WTC11 (cell line): ENCODE results near the gene CHML. TPM values are rescaled to one million over a fixed set of nuclear protein-coding genes. Genes with fewer than 3 reads are reported as not detected.

Experiments used
- ATAC-seq: fragments of 200-7000 bp; cut with Tn5 transposase; 2 replicates; pipeline ENCODE4 v1.10.0; 2021; ENCODE audit warnings: mild to moderate bottlenecking, moderate library complexity
- CTCF ChIA-PET: fragments of 300-600 bp; sonication (Branson Sonifier 250); formaldehyde crosslinking; loops from one replicate; lab custom pipeline; 2021; ENCODE audit warnings: antibody characterized with exemption; lab: Charles Lee
- POLR2A ChIA-PET: fragments of 350-600 bp; sonication (Branson Sonifier 250); formaldehyde crosslinking; loops from one replicate; lab custom pipeline; 2021; ENCODE audit warnings: antibody characterized with exemption; lab: Charles Lee
- DNase-seq: peaks from one replicate; pipeline ENCODE4 v3.0.0; 2021; ENCODE audit warnings: low spot score
- H3K27ac Mint-ChIP-seq: 2 replicates; pipeline ENCODE4 v1.8.0; 2021; ENCODE audit warnings: mixed read lengths
- H3K27me3 Mint-ChIP-seq: 2 replicates; pipeline ENCODE4 v1.8.0; 2021; ENCODE audit warnings: low read depth, mild to moderate bottlenecking, moderate library complexity, mixed read lengths
- H3K36me3 Mint-ChIP-seq: 2 replicates; pipeline ENCODE4 v1.8.0; 2021; ENCODE audit warnings: mixed read lengths
- H3K4me1 Mint-ChIP-seq: 2 replicates; pipeline ENCODE4 v1.8.0; 2022; ENCODE audit warnings: mixed read lengths
- H3K4me3 Mint-ChIP-seq: 2 replicates; pipeline ENCODE4 v1.8.0; 2021; ENCODE audit warnings: mild to moderate bottlenecking, moderate library complexity, mixed read lengths
- H3K9me3 Mint-ChIP-seq: 2 replicates; pipeline ENCODE4 v1.8.0; 2021; ENCODE audit warnings: mixed read lengths
- ATF6 ChIP-seq: sonication (generic); formaldehyde crosslinking; IDR thresholded peaks from 2 replicates; pipeline ENCODE4 v1.8.1; 2023; ENCODE audit warnings: mild to moderate bottlenecking, missing genetic modification reagents
- CBFB ChIP-seq: sonication (generic); formaldehyde crosslinking; IDR thresholded peaks from 2 replicates; pipeline ENCODE4 v1.8.1; 2022; ENCODE audit warnings: mild to moderate bottlenecking, low read depth, missing genetic modification reagents
- E2F4 ChIP-seq: sonication (generic); formaldehyde crosslinking; IDR thresholded peaks from 2 replicates; pipeline ENCODE4 v1.8.1; 2022; ENCODE audit warnings: low read depth, mild to moderate bottlenecking, moderate library complexity, missing genetic modification reagents, borderline replicate concordance
- ESRRA ChIP-seq: sonication (generic); formaldehyde crosslinking; IDR thresholded peaks from 2 replicates; pipeline ENCODE4 v1.8.1; 2022; ENCODE audit warnings: mild to moderate bottlenecking, missing genetic modification reagents, borderline replicate concordance
- FOXK1 ChIP-seq: sonication (generic); formaldehyde crosslinking; IDR thresholded peaks from 2 replicates; pipeline ENCODE4 v1.8.0; 2022; ENCODE audit warnings: mild to moderate bottlenecking, moderate library complexity, missing genetic modification reagents
- HMGA2 ChIP-seq: fragments of 250-450 bp; sonication (Bioruptor Pico); IDR thresholded peaks from 2 replicates; pipeline ENCODE4 v1.4.0; 2021; ENCODE audit warnings: mild to moderate bottlenecking, moderate library complexity
- IRF2 ChIP-seq: sonication (generic); formaldehyde crosslinking; IDR thresholded peaks from 2 replicates; pipeline ENCODE4 v1.8.0; 2022; ENCODE audit warnings: low read depth, missing genetic modification reagents, borderline replicate concordance
- KAT7 ChIP-seq: sonication (generic); formaldehyde crosslinking; IDR thresholded peaks from 2 replicates; pipeline ENCODE4 v1.8.1; 2023; ENCODE audit warnings: missing genetic modification reagents, mild to moderate bottlenecking, borderline replicate concordance
- NR3C1 ChIP-seq: sonication (generic); formaldehyde crosslinking; conservative IDR thresholded peaks from 2 replicates; pipeline ENCODE4 v1.8.1; 2023; ENCODE audit warnings: low read depth, mild to moderate bottlenecking, missing genetic modification reagents
- PRRX2 ChIP-seq: fragments of 250-450 bp; sonication (Bioruptor Pico); IDR thresholded peaks from 2 replicates; pipeline ENCODE4 v1.8.0; 2021; ENCODE audit warnings: mild to moderate bottlenecking
- RELA ChIP-seq: sonication (generic); formaldehyde crosslinking; IDR thresholded peaks from 2 replicates; pipeline ENCODE4 v1.8.1; 2022; ENCODE audit warnings: missing genetic modification reagents, mild to moderate bottlenecking, borderline replicate concordance
- TCF7 ChIP-seq: sonication (generic); formaldehyde crosslinking; IDR thresholded peaks from 2 replicates; pipeline ENCODE4 v1.8.0; 2022; ENCODE audit warnings: mild to moderate bottlenecking, low read depth, missing genetic modification reagents, moderate library complexity
- ZNF396 ChIP-seq: fragments of 250-450 bp; sonication (Bioruptor Pico); IDR thresholded peaks from 2 replicates; pipeline ENCODE4 v1.8.0; 2021; ENCODE audit warnings: mild to moderate bottlenecking, moderate library complexity, borderline replicate concordance
- ZNF532 ChIP-seq: fragments of 250-450 bp; sonication (Bioruptor Pico); IDR thresholded peaks from 2 replicates; pipeline ENCODE4 v1.9.0; 2021; ENCODE audit warnings: mild to moderate bottlenecking, borderline replicate concordance
- total RNA-seq: library from RNA; stranded (reverse); gene quantifications from 3 replicates; pipeline ENCODE4 v1.2.3, GENCODE V29; 2021
- TF ChIP-seq, protein P1 (sequence below): sonication (generic); formaldehyde crosslinking; IDR thresholded peaks from 2 replicates; pipeline ENCODE4 v1.8.0; 2022; ENCODE audit warnings: mild to moderate bottlenecking, missing genetic modification reagents
- TF ChIP-seq, protein P2 (sequence below): sonication (generic); formaldehyde crosslinking; IDR thresholded peaks from 2 replicates; pipeline ENCODE4 v1.8.1; 2022; ENCODE audit warnings: missing genetic modification reagents, borderline replicate concordance
- TF ChIP-seq, protein P3 (sequence below): sonication (generic); formaldehyde crosslinking; IDR thresholded peaks from 2 replicates; pipeline ENCODE4 v1.8.0; 2023; ENCODE audit warnings: missing genetic modification reagents
- TF ChIP-seq, protein P4 (sequence below): sonication (generic); formaldehyde crosslinking; IDR thresholded peaks from 2 replicates; pipeline ENCODE4 v1.8.1; 2022; ENCODE audit warnings: low read depth, missing genetic modification reagents, borderline replicate concordance

CHML gene
- total RNA-seq, 1 experiment from 2014 or later: 53.5 TPM

DNA sequence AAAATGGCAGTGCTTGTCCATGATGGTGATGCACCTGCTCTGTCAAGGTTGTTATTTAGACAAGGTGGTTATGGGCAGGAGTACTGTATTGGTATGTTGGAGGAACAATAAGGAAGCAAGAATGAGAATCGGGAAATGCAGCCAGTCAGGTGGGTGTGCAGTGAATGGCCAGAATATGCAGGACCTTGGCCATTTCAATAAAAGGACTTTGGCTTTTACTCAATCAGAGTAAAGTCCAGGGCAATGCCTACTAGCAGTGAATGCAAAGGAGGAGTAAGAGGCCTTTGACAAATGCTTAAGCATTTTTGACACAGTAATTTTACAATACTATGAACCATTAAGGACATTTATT is 2.4 kb upstream of the CHML start:
- TF ChIP-seq, protein P1, sequence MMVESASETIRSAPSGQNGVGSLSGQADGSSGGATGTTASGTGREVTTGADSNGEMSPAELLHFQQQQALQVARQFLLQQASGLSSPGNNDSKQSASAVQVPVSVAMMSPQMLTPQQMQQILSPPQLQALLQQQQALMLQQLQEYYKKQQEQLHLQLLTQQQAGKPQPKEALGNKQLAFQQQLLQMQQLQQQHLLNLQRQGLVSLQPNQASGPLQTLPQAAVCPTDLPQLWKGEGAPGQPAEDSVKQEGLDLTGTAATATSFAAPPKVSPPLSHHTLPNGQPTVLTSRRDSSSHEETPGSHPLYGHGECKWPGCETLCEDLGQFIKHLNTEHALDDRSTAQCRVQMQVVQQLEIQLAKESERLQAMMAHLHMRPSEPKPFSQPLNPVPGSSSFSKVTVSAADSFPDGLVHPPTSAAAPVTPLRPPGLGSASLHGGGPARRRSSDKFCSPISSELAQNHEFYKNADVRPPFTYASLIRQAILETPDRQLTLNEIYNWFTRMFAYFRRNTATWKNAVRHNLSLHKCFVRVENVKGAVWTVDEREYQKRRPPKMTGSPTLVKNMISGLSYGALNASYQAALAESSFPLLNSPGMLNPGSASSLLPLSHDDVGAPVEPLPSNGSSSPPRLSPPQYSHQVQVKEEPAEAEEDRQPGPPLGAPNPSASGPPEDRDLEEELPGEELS (CRISPR knock-in tag): no peak
- TF ChIP-seq, protein P2, sequence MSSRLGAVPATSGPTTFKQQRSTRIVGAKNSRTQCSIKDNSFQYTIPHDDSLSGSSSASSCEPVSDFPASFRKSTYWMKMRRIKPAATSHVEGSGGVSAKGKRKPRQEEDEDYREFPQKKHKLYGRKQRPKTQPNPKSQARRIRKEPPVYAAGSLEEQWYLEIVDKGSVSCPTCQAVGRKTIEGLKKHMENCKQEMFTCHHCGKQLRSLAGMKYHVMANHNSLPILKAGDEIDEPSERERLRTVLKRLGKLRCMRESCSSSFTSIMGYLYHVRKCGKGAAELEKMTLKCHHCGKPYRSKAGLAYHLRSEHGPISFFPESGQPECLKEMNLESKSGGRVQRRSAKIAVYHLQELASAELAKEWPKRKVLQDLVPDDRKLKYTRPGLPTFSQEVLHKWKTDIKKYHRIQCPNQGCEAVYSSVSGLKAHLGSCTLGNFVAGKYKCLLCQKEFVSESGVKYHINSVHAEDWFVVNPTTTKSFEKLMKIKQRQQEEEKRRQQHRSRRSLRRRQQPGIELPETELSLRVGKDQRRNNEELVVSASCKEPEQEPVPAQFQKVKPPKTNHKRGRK (CRISPR knock-in tag): no peak
- TF ChIP-seq, protein P3, sequence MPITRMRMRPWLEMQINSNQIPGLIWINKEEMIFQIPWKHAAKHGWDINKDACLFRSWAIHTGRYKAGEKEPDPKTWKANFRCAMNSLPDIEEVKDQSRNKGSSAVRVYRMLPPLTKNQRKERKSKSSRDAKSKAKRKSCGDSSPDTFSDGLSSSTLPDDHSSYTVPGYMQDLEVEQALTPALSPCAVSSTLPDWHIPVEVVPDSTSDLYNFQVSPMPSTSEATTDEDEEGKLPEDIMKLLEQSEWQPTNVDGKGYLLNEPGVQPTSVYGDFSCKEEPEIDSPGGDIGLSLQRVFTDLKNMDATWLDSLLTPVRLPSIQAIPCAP (CRISPR knock-in tag): no peak
- TF ChIP-seq HMGA2 (CRISPR knock-in tag) (no peak), NR3C1 (CRISPR knock-in tag) (no peak), ZNF396 (CRISPR knock-in tag) (no peak), RELA (CRISPR knock-in tag) (no peak), KAT7 (CRISPR knock-in tag) (no peak), ZNF532 (CRISPR knock-in tag) (no peak), FOXK1 (no peak), E2F4 (CRISPR knock-in tag) (no peak), CBFB (CRISPR knock-in tag) (no peak), ATF6 (no peak), TCF7 (no peak), ESRRA (no peak), PRRX2 (no peak), IRF2 (CRISPR knock-in tag) (no peak)
- TF ChIP-seq, protein P4, sequence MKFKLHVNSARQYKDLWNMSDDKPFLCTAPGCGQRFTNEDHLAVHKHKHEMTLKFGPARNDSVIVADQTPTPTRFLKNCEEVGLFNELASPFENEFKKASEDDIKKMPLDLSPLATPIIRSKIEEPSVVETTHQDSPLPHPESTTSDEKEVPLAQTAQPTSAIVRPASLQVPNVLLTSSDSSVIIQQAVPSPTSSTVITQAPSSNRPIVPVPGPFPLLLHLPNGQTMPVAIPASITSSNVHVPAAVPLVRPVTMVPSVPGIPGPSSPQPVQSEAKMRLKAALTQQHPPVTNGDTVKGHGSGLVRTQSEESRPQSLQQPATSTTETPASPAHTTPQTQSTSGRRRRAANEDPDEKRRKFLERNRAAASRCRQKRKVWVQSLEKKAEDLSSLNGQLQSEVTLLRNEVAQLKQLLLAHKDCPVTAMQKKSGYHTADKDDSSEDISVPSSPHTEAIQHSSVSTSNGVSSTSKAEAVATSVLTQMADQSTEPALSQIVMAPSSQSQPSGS (CRISPR knock-in tag): no peak
- Mint-ChIP-seq H3K27me3 (peaks cover 18% of the 10 kb centered on the region), H3K27ac (no peak overlapping the region), H3K4me1 (peaks cover 31% of the 10 kb centered on the region), H3K36me3 (peaks cover 25% of the 10 kb centered on the region), H3K9me3 (peaks cover 25% of the 10 kb centered on the region), H3K4me3 (no peak overlapping the region)
- no peak for ATAC-seq
- ChIA-PET CTCF (no interaction called here), POLR2A (no interaction called here)
- DNase-seq: no peak
